GM18858 (cell line): ENCODE data around the gene TXNDC16.

Source experiments
- ATAC-seq: cut with Tn5 transposase; IDR thresholded peaks from one replicate; pipeline ENCODE4 v1.9.1; 2021; ENCODE audit not compliant: unreplicated experiment

Gene TXNDC16

GRCh38 chr14:52455291-52456088 lies 96.8 kb downstream of the TXNDC16 start:
- ATAC-seq, result no peak

GRCh38 chr14:52447236-52447635 lies 105.1 kb downstream of the TXNDC16 start:
- no peak for ATAC-seq

- ATAC-seq, result no peak
These were observed 106.0 kb downstream of the TXNDC16 start for GRCh38 chr14:52446355-52446754.

- no peak for ATAC-seq
These were observed 108.8 kb downstream of the TXNDC16 start for GRCh38 chr14:52443506-52443905.

GRCh38 chr14:52442602-52443001 lies 109.7 kb downstream of the TXNDC16 start:
- ATAC-seq, result no peak

- no peak for ATAC-seq
These were observed 110.1 kb downstream of the TXNDC16 start for GRCh38 chr14:52442166-52442565.

- ATAC-seq, result no peak
These were observed 112.8 kb downstream of the TXNDC16 start for GRCh38 chr14:52439476-52439875.

GRCh38 chr14:52434955-52435354 lies 117.3 kb downstream of the TXNDC16 start:
- no peak for ATAC-seq

GRCh38 chr14:52430474-52430873 lies 121.8 kb downstream of the TXNDC16 start:
- ATAC-seq, result no peak

GRCh38 chr14:52429451-52429850 lies 122.9 kb downstream of the TXNDC16 start:
- ATAC-seq, result no peak

GRCh38 chr14:52427460-52427859 lies 124.8 kb downstream of the TXNDC16 start:
- ATAC-seq, result no peak

GRCh38 chr14:52422650-52423356 lies 129.5 kb downstream of the TXNDC16 start:
- no peak for ATAC-seq

- no peak for ATAC-seq
These were observed 135.2 kb downstream of the TXNDC16 start for GRCh38 chr14:52417139-52417538.

- ATAC-seq, result no peak
These were observed 138.4 kb downstream of the TXNDC16 start for GRCh38 chr14:52413729-52414408.

GRCh38 chr14:52412426-52412825 lies 139.9 kb downstream of the TXNDC16 start:
- no peak for ATAC-seq

GRCh38 chr14:52405314-52405713 lies 147.0 kb downstream of the TXNDC16 start:
- no peak for ATAC-seq

GRCh38 chr14:52402812-52403526 lies 149.3 kb downstream of the TXNDC16 start:
- peak; percentile 75 for ATAC-seq

- ATAC-seq, result no peak
These were observed 151.5 kb downstream of the TXNDC16 start for GRCh38 chr14:52400846-52401245.

- ATAC-seq, result no peak
These were observed 152.2 kb downstream of the TXNDC16 start for GRCh38 chr14:52399921-52400595.

GRCh38 chr14:52399104-52399503 lies 153.2 kb downstream of the TXNDC16 start:
- no peak for ATAC-seq

- no peak for ATAC-seq
These were observed 154.5 kb downstream of the TXNDC16 start for GRCh38 chr14:52397844-52398243.
